NK-92 treated with Interleukin-12 subunit alpha and Interleukin-12 subunit beta, amount 100 ng/mL, for 24 hours (cell line): ENCODE results near the gene RAE1.
A peak's percentile ranks its signal among the peaks of the same experiment; 100 is the strongest.

Experiments used
- DNase-seq: peaks from one replicate; lab custom pipeline; 2025; lab: John Stamatoyannopoulos, UW

Gene RAE1

DNA sequence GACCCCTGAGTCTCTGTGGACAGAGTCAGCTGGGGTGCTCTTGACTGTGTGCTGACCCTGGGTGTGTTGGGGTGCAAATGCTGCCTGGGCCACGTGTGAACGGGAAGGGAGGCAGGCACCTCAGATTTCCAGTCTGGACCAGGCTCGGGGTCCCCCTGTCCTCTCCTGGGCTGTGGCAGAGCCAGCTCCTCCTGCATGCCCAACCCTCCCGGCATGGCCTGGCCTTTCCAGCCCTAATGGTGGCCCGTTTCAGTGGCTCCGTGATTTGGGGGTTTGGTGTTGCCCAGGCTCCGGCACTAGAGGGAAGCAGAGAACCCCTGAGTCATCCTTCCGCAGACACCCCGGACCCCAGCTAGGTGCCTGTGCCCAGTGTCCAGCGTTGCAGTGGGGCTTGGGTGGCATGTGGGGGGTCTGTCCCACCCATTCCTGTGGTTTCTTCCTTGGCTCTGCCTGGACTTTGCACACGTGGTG is 49.2 kb downstream of the RAE1 start:
- no peak for DNase-seq

GRCh38 chr20:57400821-57401564 is 49.9 kb downstream of the RAE1 start:
- no peak for DNase-seq

DNA sequence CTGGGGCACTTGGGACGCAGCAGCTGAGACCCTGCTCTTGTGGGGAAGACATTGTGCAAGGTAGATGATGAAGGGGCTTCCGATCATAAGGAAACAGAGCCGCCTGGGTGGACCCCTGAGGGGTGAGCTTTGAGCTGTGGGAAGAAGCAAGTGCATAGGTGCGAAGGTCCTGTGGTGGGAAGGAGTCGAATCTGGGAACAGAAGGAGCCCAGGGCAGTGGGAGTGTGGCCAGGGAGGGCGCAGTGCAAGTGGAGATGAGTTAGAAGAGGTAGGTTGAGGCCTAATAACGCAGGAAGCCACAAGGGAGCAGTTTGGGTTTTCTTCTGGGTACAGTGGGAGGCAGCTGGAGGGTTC is 50.5 kb downstream of the RAE1 start:
- no peak for DNase-seq

DNA sequence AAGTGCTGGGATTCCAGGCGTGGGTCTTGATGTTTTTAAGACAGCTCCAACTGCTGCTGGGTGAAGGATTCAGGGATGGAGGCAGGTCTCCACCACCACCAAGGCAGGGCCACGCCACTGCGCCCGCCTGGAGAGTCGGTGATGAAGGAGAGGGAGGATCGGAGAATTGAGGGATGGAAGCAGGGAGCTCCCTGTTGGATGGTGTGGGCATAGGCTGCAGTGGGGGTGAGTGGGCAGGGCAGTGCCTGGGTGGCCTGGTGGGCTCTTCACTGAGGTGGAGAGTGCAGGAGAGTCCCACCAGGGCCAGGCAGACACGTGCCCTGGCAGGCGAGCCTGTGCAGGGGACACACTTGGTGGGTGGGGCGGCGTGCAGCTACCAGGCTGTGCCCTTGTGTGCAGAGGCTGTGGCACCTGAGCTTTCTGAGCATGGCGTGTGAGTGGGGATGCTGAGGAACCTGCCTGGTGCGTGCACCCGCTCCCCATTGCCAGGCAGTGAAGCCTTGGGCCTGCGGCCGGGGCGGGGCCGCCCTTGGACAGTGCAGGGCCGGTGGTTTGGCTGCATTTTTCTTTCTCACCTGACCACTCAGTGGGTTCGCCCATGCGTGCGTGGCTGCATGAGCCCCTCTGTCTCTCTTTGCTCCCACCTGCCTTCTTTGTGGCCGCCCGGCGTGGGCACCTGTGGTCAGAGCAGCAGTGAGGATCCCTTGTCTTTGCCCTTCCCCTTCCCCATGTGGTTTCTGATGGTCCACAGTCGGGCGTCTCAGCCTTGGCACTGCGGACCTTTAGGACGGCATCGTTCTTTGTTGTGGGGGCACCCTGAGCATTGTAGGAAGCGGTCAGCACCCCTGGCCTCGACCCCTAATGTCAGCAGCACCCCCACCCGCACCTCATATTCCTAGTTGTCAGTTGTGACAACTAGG is 51.4 kb downstream of the RAE1 start:
- no peak for DNase-seq

- DNase-seq, result no peak
Observed at GRCh38 chr20:57403216-57403615, 52.2 kb downstream of the RAE1 start.

- DNase-seq, result no peak
Observed at GRCh38 chr20:57404006-57404405, 53.0 kb downstream of the RAE1 start.

GRCh38 chr20:57404419-57405072 is 53.5 kb downstream of the RAE1 start:
- DNase-seq, result no peak

GRCh38 chr20:57405236-57406016 is 54.4 kb downstream of the RAE1 start:
- no peak for DNase-seq

GRCh38 chr20:57407541-57407956 is 56.5 kb downstream of the RAE1 start:
- no peak for DNase-seq

DNA sequence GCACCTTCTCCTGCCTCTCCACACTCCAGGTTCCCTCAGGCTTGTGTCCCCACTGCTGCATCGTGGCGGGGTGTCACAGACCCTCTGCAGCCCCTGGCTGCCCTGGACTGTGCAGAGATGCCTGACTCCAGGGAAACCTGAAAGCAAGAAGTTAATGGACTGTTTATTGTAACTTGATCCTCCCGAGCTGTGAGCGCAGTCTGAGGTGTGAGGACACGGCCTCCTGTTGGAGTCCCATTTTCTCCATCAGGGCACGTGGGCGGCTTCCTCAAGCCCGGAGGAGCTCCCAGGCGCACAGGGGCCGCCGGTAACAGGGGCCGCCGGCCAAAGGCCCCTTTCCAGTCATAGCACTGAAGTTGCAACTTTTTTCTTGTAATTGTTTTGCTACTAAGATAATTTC is 57.1 kb downstream of the RAE1 start:
- no peak for DNase-seq

GRCh38 chr20:57408536-57409233 is 57.6 kb downstream of the RAE1 start:
- no peak for DNase-seq

DNA sequence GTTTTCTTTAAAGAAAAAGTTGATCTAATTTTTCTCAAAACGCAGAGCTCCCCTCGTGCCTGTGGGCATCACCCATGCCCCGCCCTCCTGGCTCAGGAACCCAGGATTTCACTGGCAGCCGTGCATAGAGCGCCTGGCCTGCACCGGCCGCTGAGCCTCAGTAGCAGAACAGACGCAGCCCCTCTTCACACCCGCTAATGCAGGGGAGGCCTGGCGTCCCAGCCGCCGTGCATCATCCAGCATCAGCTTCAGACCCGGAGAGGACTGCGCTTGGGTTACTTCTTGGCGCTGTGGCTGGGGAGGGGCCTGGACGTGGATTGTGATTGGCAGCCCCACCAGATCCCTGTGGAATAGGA is 58.2 kb downstream of the RAE1 start:
- no peak for DNase-seq

- DNase-seq, result no peak
Observed at GRCh38 chr20:57409672-57410397, 58.8 kb downstream of the RAE1 start.

- no peak for DNase-seq
Observed at GRCh38 chr20:57410398-57410920, 59.4 kb downstream of the RAE1 start.

- no peak for DNase-seq
Observed at GRCh38 chr20:57410924-57411323, 59.9 kb downstream of the RAE1 start.

- DNase-seq, result no peak
Observed at GRCh38 chr20:57411406-57412283, 60.6 kb downstream of the RAE1 start.

GRCh38 chr20:57412347-57413029 is 61.4 kb downstream of the RAE1 start:
- DNase-seq, result peak; percentile 72

DNA sequence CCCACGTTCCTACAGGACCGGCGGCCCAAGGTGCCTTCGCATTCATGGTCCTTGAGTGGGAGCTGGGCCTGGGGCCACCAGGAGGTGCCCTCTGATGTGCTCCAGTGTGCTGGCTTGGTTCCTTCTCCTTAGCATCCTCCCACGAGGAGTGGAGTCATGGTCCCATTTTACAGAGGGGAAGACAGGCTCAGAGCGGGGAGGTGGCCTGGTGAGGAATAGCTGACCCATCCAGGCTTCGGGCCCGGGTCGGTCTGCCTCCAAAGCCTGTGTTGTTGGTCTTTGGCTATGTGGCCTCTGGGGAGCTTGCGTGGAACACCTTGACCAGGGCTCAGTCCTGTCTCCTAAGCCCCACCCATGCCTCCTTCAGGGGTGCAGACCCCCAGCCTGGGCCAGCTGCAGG is 62.9 kb downstream of the RAE1 start:
- DNase-seq, result no peak
